Measurements from ENCODE around the gene PDCD4. TPM values are rescaled to one million over a fixed set of nuclear protein-coding genes. Genes with fewer than 3 reads are reported as not detected.

The PDCD4 gene
- total and polyA plus RNA-seq, 2 of the 13 experiments (the other 11 are each of a cell fraction or from before 2014, with no cell fraction given): 22.8 to 56.2 TPM

GRCh38 chr10:110885932-110886674 lies 14.4 kb downstream of the PDCD4 start (continued):
- TF ChIP-seq ZNF703 (CRISPR knock-in tag; IDR thresholded peaks at IDR 0.05; ENCODE audit: borderline replicate concordance) (no peak), NCOR1 (IDR thresholded peaks at IDR 0.05; ENCODE audit: borderline replicate concordance, low read length) (no peak), ZNF782 (CRISPR knock-in tag; IDR thresholded peaks at IDR 0.05; ENCODE audit: borderline replicate concordance) (no peak), TAF15 (IDR thresholded peaks at IDR 0.05; ENCODE audit: low read depth, low read length, poor library complexity, severe bottlenecking) (no peak), SMAD3 (CRISPR knock-in tag; IDR thresholded peaks at IDR 0.05) (no peak), ATF7-NPFF (CRISPR knock-in tag; IDR thresholded peaks at IDR 0.05; ENCODE audit: low read depth) (no peak), ISX (CRISPR knock-in tag; conservative IDR thresholded peaks at IDR 0.05) (no peak), ZNF225 (CRISPR knock-in tag; IDR thresholded peaks at IDR 0.05) (no peak)
- TF ChIP-seq, protein P1, sequence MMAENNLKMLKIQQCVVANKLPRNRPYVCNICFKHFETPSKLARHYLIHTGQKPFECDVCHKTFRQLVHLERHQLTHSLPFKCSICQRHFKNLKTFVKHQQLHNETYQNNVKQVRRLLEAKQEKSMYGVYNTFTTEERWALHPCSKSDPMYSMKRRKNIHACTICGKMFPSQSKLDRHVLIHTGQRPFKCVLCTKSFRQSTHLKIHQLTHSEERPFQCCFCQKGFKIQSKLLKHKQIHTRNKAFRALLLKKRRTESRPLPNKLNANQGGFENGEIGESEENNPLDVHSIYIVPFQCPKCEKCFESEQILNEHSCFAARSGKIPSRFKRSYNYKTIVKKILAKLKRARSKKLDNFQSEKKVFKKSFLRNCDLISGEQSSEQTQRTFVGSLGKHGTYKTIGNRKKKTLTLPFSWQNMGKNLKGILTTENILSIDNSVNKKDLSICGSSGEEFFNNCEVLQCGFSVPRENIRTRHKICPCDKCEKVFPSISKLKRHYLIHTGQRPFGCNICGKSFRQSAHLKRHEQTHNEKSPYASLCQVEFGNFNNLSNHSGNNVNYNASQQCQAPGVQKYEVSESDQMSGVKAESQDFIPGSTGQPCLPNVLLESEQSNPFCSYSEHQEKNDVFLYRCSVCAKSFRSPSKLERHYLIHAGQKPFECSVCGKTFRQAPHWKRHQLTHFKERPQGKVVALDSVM (CRISPR knock-in tag; IDR thresholded peaks at IDR 0.05): no peak

DNA sequence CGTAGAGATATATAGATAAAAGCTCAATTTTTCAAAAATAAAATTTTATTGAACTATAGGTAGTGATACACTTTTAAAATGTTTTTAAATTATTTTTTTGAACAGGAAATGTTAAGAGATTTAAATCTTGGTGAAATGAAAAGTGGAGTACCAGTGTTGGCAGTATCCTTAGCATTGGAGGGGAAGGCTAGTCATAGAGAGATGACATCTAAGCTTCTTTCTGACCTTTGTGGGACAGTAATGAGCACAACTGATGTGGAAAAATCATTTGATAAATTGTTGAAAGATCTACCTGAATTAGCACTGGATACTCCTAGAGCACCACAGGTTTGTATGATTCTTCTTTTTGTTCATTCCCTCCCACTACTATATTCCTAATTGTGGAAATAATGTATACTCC lies 15.8 kb downstream of the PDCD4 start:
- Histone ChIP-seq H3K27me3 (ENCODE audit: control insufficient read depth in 1 of 2, insufficient read depth in 2 of 2, low read length in 2 of 2) (no peaks in the 10 kb centered on the region), H3K4me3 (replicated peaks in 1 of 3; ENCODE audit: insufficient read depth in 1 of 3, low read depth in 2 of 3, low read length in 3 of 3) (no peak overlapping the region), H2AFZ (ENCODE audit: low read length) (no peak overlapping the region), H3K9me3 (ENCODE audit: low read length) (no peaks in the 10 kb centered on the region), H4K20me1 (ENCODE audit: insufficient read depth, low read length) (no peaks in the 10 kb centered on the region), H3K4me1 (ENCODE audit: insufficient read depth, low read length) (peaks cover 8% of the 10 kb centered on the region), H3K4me2 (ENCODE audit: low read depth, low read length) (no peak overlapping the region), H3K79me2 (ENCODE audit: insufficient read depth, low read length) (no peaks in the 10 kb centered on the region), H3K27ac (ENCODE audit: extremely low read length, insufficient read depth, low read length) (no peak overlapping the region), H3K9ac (ENCODE audit: insufficient read depth, low read depth, low read length) (no peak overlapping the region), H3K36me3 (replicated peaks in 1 of 2; ENCODE audit: control insufficient read depth in 1 of 2, insufficient read depth in 2 of 2, low read length in 2 of 2) (peaks cover 2 to 45% of the 10 kb centered on the region in 2 experiments; a peak in 4 of 5 replicates)
- POLR2A ChIA-PET: no interaction called here
- CTCF ChIA-PET (ENCODE audit: low intra/inter-chr PET ratio, low total read pairs): no interaction called here
- TF ChIP-seq, protein P2, sequence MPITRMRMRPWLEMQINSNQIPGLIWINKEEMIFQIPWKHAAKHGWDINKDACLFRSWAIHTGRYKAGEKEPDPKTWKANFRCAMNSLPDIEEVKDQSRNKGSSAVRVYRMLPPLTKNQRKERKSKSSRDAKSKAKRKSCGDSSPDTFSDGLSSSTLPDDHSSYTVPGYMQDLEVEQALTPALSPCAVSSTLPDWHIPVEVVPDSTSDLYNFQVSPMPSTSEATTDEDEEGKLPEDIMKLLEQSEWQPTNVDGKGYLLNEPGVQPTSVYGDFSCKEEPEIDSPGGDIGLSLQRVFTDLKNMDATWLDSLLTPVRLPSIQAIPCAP (CRISPR knock-in tag; IDR thresholded peaks at IDR 0.05; ENCODE audit: low read depth): no peak
- no peak for TF ChIP-seq SRSF4 (IDR thresholded peaks at IDR 0.05; ENCODE audit: low read depth, low read length, poor library complexity, severe bottlenecking)
- 0 out of 2 replicates have a peak, but pooled peaks have one; percentile 16 for TF ChIP-seq RBFOX2 (IDR thresholded peaks at IDR 0.05; ENCODE audit: low read depth, low read length)
- TF ChIP-seq ZNF570 (CRISPR knock-in tag; IDR thresholded peaks at IDR 0.05; ENCODE audit: borderline replicate concordance): no peak
- FAIRE-seq (no peak), DNase-seq (ENCODE audit: low spot score) (no peak), ATAC-seq (no peak)
- in situ Hi-C loops (cut with HindIII; ENCODE audit: extremely low pct_ligation_motif_present, low pct_unique_long_range_greater_than_20kb) (loop anchor here (25.0 kb wide), 1 partner anchor 275 kb away; no protein-coding TSS in a partner anchor), intact Hi-C loops (cut with micrococcal nuclease; ENCODE audit: unreplicated experiment) (no loop called here)
- BruUV-seq (replicated peaks): no TSS peak
- 95% methylated on average over 1 of the region's 1 CpG for WGBS (ENCODE audit: low lambda C conversion rate)
